Measurements from ENCODE around the gene PCBP3.

Gene PCBP3

DNA sequence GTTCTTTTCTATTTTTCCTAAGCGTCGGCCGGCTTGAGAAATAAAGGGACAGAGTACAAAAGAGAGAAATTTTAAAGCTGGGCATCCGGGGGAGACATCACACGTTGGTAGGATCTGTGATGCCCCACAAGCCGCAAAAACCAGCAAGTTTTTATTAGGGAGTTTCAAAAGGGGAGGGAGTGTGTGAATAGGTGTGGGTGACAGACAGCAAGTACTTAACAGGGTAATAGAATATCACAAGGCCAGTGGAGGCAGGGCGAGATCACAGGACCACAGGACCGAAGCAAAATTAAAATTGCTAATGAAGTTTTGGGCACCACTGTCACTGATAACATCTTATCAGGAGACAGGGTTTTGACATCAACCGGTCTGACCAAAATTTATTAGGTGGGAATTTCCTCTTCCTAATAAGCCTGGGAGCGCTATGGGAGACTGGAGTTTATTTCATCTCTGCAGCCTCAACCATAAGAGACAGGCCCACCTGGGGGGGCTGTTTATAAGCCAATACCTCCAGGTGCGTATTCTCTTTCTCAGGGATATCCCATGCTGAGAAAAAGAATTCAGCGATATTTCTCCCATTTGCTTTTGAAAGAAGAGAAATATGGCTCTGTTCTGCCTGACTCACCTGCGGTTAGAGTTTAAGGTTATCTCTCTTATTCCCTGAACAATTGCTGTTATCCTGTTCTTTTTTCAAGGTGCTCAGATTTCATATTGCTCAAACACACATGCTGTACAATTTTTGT, 332.3 kb downstream of the PCBP3 start:
- DNase-seq = peak in 1 of 2 donors; percentile 23

DNA sequence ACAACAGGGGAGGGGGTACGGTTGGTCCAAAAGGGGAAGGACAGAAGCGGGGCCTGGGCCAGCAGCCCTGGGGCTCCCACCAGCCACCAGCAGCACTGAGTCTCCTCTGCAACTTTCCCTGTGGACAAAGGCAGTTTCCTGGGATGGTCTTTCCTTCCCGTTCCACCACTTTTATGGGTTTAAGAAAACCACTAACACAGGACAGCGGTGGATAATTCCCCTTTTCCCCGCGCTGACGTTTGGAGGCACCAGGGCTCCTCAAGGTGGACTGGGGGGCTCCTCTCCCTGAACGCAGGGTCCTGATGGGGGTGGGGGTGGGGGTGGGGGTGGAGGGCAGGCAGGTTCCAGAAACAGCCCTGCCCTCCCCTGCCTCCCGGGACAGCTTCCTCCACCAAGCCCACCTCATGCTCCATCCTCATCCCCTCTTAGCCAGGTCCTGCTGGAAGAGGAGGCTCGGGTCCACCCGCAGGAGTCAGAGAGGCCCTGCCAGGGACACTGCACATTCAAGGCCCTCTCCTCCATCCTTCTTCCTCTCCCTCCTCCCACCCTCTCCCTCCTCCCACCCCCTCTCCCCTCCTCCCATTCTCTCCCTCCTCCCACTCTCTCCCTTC, 333.3 kb downstream of the PCBP3 start:
- no peak for DNase-seq

DNA sequence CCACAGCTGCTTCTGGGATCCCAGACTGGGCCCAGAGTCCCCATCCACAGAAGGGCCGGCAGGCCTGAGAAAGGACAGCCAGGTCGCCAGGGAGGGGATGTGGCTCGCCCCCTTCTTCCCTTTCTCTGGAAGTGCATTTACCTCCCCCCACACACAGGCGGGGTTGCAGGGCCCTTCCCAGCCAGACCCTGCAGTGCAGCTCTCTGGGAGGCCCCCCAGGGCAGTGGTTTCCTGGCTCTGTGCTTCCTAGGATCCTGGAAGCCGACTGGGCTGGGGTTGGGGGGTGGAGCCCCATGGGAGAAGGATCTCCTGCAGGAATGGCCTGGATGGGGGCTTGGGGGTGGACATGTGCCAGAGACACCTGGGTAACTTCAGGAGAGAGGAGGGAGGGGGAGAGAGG, 333.9 kb downstream of the PCBP3 start:
- no peak for DNase-seq

- DNase-seq = no peak
Measured at GRCh38 chr21:45979141-45979631, 335.7 kb downstream of the PCBP3 start.

GRCh38 chr21:45979651-45980050, 336.1 kb downstream of the PCBP3 start:
- no peak for DNase-seq

DNA sequence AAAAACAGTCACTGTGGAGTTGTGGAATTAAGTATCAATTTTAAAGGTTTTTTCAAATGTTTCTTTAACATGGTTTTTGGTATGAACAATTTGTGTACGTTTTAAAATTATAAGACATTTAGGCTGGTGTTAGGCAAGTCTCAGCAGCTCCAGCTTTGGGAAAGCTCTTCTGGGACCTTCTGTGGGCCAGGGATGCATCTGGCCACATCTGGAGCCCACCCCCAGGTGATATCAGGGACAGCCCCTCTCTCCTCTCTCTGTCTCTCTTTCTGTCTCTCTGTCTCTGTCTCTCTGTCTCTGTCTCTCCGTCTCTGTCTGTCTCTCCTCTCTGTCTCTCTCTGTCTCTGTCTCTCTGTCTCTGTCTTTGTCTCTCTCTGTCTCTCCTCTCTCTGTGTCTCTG, 336.7 kb downstream of the PCBP3 start:
- DNase-seq = no peak

DNA sequence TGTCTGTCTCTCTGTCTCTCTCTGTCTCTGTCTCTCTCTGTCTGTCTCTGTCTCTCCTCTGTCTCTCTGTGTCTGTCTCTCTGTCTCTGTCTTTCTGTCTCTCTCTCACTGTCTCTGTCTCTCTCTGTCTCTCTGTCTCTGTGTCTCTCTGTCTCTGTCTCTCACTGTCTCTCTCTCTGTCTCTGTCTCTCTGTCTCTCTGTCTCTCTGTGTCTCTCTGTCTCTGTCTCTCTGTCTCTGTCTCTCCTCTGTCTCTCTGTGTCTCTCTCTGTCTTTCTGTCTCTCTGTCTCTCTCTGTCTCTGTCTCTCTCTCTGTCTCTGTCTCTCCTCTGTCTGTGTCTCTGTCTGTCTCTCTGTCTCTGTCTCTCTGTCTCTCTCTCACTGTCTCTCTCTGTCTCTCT, 337.2 kb downstream of the PCBP3 start:
- DNase-seq = no peak

- peak; percentile 50 to 59 for DNase-seq
Measured at GRCh38 chr21:45981151-45982091, 337.9 kb downstream of the PCBP3 start, which contains the start of gene COL6A1. TSS of gene COL6A1 (plus strand) at chr21:45981770. CDS start at chr21:45981851, 81 bp downstream.

DNA sequence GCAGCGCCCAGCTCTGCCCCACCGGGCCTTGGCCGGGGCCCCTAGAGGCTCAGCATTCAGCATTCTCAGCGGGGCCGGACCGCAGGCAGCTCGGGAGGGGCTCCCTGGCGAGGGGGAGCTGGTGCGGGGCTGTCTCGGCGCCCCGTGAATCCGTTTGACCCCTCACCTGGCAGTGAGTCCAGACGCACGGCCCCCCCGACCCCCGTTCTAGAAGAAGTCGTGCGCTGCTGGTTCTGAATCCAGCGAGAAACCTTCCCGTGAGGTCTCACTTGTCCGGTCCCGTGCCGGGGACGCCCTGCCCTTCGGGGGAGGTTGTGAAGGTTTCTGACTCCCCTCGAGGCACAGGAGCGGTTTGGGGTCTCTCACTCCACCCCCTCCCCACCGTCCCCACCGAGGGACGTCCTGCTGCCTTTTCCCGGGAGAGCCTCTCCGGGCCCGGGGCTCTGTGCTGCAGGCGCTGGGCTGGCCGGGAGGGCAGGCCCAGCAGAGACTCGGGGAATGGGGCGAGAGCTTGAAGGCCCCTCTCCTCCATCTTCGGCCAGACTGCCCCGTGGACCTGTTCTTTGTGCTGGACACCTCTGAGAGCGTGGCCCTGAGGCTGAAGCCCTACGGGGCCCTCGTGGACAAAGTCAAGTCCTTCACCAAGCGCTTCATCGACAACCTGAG, 338.7 kb downstream of the PCBP3 start:
- DNase-seq = no peak

- DNase-seq = no peak
Measured at GRCh38 chr21:45982758-45983648, 339.5 kb downstream of the PCBP3 start.

- DNase-seq = no peak
Measured at GRCh38 chr21:45983649-45983965, 340.1 kb downstream of the PCBP3 start.

- no peak for DNase-seq
Measured at GRCh38 chr21:45983981-45984551, 340.5 kb downstream of the PCBP3 start.

DNA sequence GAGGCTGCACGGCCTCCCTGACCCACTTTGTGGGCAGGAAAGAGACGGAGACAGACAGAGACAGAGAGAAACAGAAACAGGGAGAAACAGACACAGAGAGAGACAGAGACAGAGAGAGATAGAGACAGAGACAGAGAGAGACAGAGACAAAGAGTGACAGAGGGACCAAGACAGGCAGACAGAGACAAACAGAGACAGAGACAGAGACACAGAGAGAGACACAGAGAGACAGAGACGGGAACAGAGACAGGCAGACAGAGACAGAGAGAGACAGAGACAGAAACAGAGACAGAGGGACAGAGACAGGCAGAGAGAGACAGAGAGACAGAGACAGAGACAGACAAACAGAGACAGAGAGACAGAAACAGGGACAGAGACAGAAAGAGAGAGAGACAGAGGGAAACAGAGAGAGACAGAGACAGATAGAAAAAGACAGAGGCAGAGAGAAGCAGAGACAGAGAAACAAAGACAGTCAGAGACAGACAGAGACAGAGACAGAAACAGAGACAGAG, 341.1 kb downstream of the PCBP3 start:
- DNase-seq = no peak

- no peak for DNase-seq
Measured at GRCh38 chr21:45985471-45986315, 342.2 kb downstream of the PCBP3 start.

DNA sequence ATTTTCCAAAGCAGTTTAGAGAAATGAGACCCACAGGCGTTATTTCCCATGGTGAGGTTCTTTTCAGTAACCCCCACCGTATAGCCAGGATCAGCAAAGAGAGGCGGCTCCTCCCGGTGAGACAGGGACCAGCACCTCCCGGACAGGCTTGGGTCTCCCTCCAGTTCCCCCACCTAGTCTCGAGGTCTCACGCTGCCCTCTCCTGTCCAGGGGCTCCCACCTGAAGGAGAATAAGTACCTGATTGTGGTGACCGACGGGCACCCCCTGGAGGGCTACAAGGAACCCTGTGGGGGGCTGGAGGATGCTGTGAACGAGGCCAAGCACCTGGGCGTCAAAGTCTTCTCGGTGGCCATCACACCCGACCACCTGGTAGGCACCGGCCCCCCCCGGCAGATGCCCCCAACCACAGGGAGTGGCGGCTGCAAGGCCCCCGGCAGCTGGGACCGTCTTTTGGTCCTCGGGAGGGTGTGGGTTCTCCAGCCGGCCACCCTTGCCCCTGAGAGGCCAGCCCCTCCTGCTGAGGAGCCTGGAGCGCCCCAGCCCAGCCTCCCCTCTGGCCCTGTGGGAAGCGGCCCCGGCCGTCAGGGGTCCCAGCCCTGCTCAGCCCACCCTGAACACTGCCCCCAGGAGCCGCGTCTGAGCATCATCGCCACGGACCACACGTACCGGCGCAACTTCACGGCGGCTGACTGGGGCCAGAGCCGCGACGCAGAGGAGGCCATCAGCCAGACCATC, 343.0 kb downstream of the PCBP3 start:
- no peak for DNase-seq

DNA sequence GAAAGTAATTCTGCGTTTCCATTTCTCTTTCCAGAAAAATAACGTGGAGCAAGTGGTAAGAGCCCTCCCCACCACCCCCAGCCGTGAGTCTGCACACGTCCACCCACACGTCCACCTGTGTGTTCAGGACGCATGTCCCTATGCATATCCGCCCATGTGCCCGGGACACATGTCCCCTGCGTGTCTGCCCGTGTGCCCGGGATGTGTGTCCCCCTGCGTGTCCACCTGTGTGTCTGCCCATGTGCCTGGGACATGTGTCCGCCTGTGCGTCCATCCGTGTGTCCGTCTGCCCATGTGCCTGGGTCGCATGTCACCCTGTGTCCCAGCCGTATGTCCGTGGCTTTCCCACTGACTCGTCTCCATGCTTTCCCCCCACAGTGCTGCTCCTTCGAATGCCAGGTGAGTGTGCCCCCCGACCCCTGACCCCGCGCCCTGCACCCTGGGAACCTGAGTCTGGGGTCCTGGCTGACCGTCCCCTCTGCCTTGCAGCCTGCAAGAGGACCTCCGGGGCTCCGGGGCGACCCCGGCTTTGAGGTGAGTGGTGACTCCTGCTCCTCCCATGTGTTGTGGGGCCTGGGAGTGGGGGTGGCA, 343.7 kb downstream of the PCBP3 start:
- DNase-seq = no peak

GRCh38 chr21:45988366-45989347, 345.1 kb downstream of the PCBP3 start:
- no peak for DNase-seq

All from CD4-positive, alpha-beta T cell treated with Interferon alpha-2 for 1 hour (primary cell).